HG03103 (cell line): Measurements from ENCODE around the gene EXD3.

ENCODE experiments used
- ATAC-seq: cut with Tn5 transposase; IDR thresholded peaks from one replicate; pipeline ENCODE4 v1.9.1; 2021; ENCODE audit warnings: low read depth; ENCODE audit not compliant: unreplicated experiment

The EXD3 gene

GRCh38 chr9:137299203-137299565 is 123.8 kb downstream of the EXD3 start:
- ATAC-seq = no peak

DNA sequence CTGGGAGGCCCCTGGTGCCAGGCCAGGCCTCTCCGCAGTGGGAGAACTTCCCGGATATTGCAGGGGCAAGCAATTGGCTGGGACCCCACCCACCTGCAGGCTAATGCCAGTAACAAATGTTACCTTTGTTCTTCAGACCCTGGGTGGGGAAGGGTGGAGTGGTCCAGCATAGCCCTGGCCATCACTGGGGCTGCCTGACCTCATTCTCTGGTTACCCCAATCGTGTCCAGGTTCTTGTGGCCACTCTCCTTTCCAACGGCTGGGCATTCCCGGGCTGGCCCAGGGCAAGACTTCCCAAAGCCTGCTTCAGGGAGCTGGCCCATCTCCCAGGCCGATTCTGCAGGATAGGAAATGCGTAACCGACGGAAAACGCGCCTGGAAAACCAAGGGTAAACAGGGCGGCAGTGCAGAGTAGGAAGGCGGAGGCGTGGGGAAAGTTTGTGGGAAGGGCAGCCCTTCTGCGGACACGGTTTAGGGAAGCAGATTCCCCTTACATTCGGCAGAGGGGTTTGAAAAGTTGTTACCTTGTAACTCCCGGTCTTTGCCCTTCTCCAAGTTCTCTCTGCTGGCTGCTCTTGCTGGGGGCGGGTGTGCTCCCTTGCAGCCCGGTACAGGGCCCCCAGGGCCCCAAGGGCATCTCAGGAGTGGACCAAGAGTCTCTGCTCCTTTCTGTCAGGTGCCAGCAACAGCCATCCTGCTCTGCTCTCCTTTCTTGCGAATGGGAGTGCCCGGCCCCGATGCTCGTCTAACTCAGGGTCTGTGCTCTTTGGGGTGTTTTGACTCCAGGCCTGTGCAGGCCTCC is 124.4 kb downstream of the EXD3 start:
- ATAC-seq = no peak

DNA sequence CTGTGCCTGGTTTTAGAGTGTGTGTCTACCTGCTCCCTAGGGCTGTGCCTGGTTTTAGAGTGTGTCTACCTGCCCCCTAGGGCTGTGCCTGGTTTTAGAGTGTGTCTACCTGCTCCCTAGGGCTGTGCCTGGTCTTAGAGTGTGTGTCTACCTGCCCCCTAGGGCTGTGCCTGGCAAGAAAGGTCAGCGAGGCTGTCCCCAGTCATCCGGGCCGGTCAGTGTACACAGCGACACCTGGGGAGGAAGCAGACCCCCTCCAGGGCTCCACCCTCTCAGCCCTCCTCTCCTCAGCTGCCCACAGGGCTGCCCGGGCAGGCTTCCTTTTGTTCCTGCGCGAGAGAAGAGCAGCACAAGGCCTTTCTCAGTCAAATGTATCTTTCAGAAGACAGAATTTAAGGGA is 125.0 kb downstream of the EXD3 start:
- no peak for ATAC-seq

DNA sequence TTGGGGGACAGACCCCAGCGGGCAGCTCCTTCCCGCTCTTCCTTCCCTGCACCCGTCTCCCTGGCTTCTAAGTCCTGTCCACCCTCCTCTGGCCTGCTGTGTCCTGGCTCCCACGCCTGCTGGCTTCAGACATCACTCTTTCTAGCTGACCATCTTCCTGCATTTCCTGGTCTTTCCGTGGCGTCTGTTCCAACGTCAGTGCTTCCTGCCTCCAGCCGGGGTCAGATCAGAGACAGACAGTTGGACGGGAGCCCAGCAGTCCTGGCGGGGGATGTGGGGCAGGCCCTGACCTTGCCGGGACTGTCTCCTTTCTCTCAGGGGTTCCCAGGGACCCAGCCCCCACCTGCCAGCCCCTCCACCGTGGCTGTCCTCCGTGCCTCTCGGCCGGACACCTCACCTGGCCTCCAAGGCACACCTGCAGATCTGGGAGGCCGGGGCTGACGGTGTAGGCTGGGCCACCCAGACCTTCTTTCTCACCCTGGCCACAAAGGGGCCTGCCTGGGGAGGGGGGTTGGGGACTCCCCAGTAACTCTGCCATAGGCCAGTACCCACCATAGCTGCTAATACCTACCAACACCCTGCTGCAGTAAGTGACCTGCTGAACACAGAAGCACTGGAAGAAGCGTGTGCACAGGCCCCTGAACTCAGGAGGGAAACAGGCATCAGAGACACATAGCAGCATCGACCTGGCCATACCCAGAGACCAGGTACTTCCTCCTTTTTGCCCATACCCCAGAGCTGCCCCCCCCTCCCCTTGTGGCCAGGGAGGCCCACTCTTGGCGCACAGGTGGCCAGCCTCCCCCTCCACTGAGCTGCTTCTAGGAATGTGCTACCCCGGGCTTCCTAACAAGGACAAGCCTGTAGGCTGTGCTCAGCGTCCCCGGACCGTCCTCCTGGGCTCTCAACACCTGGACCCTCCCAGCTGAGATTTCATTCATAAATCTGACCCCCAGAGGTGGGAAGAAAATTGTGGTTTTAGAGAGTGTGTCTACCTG is 126.0 kb downstream of the EXD3 start:
- no peak for ATAC-seq

DNA sequence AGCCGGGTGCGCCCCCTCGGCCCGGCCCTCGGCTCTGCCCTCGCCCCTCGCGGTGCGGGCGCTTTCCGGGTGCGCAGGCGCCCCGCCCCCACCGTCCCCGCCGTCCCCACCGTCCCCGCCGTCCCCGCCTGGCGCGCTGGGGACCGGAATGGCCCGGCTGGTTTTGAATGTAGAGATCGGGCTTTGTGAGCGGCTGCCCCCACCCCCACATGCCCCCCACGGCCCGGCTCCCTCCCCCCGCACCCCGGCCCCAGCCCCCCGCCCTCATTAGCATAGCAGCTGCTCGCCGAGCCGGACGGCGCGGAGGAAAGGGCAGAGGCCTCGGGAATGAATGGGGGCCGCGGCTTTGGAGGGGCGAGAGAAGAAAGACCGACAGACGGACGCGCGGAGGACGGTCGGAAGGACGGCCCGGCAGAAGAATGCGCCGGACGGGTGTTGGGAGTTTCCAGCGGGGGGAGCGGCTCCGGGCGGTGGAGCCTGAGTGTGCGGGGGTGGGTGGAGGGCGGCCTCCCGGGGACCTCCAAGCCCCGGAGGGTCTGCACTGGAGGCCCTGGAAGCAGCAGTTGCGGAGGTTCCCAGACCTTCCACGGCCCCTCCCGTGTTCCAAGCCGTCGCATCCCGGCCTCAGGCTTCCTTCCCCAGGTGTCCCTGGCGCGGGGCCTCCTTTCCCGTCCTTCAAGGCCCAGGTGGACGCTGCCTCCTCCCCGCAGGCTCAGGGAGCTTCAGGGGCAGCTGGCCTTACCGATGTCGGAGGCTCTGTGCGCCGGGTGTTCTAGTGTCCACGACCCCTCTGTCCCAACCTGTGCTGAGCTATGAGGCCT is 126.9 kb downstream of the EXD3 start:
- no peak for ATAC-seq

- no peak for ATAC-seq
Observed at GRCh38 chr9:137295238-137295811, 127.6 kb downstream of the EXD3 start.

DNA sequence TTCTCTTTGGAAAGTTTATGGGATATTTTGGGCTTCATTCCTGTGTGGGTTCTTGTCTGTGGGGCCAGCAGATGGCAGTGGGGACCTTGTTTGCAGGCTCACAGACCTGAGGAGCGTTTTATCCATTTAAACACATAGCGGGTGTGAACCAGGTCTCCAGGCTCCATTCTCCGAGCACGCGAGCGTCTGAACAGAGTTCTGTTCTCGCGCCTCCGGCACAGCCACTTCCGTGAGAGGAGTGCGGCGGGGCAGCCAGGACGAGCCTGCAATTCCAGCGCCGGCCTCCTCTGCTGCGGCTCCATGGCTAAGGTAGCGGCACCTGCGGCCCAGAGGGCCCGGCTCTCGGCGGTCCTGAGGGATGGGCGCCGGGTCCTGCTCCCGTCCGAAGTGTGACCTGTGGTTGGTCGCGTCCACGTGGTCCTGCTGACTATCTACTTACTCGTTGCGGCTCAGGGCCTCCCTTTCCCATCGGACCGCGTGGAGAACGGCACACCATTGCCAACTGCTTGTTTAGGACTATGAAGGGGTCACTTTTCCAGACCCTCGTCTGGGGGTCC is 128.2 kb downstream of the EXD3 start:
- ATAC-seq = no peak

- ATAC-seq = no peak
Observed at GRCh38 chr9:137294091-137294680, 128.8 kb downstream of the EXD3 start.

GRCh38 chr9:137293482-137294090 is 129.4 kb downstream of the EXD3 start:
- no peak for ATAC-seq

- no peak for ATAC-seq
Observed at GRCh38 chr9:137293094-137293481, 129.9 kb downstream of the EXD3 start.

- ATAC-seq = no peak
Observed at GRCh38 chr9:137286975-137287383, 136.0 kb downstream of the EXD3 start.

- no peak for ATAC-seq
Observed at GRCh38 chr9:137281345-137282116, 141.4 kb downstream of the EXD3 start.

- ATAC-seq = no peak
Observed at GRCh38 chr9:137280474-137281344, 142.3 kb downstream of the EXD3 start.

GRCh38 chr9:137279741-137280473 is 143.1 kb downstream of the EXD3 start:
- ATAC-seq = no peak

DNA sequence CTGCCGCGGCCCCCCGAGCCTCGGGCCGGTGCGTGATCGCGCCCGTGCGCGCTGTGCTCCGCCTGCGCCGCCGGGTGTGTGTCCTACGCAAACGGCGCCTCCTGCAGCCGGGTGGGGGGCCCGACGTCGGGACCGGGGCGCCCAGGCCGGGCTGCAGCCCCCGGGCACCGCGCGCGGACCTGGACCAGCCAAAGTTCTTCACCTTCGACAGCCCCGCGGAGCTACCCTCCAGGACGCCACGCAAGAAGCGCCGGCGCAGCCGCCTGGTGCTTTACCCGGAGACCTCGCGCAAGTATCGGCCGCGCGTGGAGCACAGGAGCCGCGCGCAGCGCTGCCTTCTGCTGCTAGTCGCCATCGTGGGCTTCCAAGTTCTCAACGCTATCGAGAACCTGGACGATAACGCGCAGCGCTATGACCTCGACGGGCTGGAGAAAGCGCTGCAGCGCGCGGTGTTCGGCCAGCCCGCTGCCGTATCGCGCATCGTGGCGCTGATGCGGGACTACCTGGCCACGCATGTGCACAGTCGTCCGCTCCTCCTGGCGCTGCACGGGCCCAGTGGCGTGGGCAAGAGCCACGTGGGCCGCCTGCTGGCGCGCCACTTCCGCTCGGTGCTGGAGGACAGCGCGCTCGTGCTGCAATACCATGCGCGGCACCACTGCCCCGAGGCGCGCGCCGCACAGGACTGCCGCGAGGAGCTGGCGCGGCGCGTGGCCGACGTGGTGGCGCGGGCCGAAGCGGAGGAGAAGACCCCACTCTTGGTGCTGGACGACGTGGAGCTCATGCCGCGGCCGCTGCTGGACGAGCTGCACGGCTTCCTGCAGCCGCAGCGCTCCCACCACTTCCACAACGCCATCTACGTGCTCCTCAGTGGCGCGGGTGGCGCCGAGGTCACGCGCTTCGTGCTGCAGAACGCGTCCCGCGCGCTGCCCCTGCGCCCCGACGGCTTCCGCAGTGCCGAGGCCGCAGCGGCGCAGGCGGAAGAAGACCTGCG is 143.9 kb downstream of the EXD3 start:
- ATAC-seq = no peak
